Fibroblast of skin of right biceps (primary cell): ENCODE data around the gene CD2.
A peak's percentile ranks its signal among the peaks of the same experiment; 100 is the strongest.
"Not testable (repeated sequence)": the region's sequence is repeated elsewhere in the genome, so short reads cannot be mapped to it uniquely, and the experiment has no call there.

ENCODE experiments used
- DNase-seq: peaks from one replicate; pipeline ENCODE4 v3.0.0-alpha.2; 2013

Gene CD2

DNA sequence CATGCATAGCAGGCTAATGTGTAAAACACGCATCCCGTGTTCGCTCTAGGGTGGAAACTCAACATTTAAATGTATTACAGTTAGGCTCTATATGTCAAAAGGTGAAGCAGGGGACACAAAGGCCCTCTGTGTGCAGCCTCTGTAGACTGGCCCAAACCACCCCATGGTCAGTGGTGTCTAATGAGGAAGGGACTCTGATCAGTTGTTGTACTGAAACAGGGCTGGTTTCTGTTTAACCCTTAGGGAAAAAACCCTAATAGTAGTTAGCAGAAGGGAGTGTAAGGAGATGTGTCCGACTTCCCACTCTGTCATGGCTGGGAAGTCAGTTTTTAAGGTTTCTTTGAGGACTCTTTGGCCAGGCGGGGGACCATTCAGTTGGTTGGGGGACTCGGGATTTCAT is 21.5 kb upstream of the CD2 start:
- DNase-seq, result no peak

DNA sequence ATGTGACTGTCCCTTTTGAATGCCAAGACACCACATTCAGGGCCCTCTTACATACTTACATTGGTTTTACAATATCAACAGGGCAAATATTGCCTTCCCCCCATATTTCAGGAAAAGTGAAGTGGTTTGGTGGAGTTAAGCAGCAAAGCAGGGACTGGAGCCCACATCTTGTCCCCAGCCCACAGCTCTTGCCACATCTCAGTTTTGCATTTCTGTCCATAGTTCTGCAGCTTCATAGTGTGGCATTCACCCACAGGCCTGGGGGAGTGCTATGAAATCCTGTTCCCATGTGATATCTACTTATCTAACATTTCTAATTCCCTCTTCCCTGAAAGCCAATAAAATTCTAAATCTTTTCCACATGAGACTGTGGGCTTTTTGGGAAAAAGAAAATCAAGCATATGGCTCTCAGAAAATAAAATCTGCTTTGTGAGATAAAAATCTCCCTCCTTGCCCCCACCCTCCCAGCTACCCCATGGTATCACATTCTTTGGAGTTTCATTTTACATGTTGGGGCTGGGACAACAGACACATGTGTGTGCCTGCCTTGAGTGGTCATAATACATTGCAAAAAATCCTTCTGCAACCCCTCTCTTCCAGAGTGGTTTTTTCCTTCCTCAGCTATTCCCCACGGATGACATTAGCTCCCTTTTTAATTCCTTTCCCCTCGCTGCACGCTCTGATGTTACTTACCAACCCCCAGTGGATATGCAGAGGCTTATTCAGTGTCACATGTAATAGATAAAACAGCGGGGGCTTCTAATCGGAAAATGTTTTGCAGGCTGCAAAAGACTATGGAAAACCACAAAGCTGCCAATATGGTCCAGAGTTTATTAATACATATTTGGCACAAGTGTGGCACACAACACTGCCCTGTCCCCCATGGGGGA is 20.5 kb upstream of the CD2 start:
- DNase-seq, result no peak

DNA sequence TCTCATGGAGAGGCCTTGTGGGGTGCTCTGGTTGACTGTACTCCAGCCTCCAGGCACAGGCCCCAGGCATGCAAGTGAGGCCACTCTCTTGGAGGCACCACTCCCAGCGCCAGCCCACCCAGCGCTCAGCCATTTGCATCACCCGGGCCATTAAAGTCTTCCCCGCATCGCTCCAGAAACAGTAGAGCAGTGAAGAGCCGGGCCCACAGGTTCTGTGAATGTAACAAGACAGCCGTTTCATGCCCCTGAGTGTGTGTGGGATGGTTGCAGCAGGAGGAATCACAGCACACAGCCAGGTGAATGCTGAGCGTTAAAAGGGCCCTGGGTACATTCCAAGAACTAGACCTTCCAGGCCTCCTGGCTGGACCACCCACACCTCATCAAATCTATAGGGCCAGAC is 19.0 kb upstream of the CD2 start:
- no peak for DNase-seq

DNA sequence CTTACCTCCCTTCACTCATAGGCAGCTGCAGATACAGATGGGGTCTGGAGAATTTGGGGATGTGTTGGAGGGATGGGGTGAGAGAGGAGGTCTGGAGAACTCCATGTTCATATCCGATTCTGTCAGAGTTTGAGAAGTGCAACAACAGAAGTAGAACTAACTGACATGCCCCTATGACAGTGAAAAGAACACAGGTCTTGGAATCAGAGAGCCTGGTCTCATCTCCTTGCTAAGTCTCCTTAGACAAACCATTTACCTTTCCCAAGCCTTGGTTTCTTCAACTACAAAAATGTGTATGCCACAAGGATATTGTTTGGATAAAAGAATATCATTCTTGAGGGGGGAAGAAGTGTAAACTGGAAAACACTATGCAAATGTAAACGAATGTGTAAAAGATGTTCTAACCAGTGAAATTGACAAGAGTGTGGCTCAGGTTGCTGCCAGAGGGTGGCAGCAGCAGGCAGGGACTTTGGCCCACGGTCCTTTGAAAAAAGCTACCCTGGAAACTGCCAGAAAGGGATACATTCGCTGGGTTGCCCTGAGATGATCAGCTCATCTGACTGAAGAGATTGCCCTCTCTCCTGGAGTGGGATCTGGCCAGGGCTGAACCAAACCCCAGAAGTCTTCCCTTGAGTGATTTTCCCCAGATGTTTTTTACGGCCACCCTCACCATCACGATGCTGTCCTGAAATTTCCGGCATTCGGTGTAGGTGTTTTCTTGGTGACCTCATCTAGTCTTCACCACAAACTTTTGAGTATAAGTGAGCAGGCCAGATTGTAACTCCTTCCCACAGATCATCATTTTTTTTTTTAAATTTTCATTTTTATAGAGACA is 17.0 kb upstream of the CD2 start:
- peak; percentile 51 for DNase-seq

DNA sequence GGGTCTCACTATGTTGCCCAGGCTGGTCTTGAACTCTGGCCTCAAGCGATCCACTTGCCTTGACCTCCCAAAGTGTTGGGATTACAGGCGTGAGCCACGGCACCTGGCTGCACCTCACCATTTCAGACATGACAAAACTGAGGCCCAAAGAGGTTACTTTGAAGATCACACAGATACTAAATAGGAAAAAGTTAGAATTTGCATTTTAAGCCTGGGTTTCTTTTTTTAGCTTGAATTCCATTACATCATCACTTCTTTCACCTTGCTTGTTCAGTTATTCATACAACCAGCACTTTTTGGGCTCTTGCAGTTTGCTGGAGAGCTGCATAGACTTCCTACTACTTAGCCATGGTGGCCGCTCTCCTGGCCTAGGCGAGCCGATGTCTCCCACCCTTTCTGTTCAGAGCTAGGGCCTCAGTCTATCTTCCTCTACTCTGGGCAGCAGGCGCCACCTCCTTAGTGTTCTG is 16.3 kb upstream of the CD2 start:
- DNase-seq, result no peak

DNA sequence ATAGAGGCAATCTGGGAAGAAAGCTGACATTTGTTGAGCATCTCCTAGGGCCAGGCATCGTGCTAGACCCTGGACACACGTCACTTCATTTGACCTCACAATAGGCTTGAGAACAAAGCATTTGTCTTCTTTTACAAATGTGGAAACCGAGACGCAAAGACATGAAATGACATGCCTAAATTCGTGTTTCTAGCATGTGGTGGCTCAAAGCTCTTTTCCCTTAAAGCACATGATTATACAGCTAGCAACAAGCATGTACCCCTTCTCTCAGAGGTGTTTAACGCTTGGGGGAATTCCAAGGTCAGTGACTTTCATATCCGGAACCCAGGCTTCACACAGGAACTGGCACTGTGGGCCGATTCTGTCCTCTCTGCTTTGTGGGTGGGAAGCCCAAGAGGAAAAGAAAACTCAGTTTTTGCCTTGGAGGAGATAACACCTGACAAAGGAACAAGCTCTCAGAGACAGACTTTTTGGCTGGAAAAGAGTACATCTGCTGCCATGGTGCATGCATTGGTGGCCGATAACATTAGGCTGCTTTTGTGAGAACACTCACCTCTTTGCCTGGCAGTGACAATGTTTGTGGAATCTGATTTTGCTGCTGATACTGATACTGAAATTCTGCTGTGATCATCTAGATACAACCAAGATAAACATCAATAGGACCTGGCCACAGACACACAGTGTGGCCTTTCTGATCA is 15.4 kb upstream of the CD2 start:
- no peak for DNase-seq

DNA sequence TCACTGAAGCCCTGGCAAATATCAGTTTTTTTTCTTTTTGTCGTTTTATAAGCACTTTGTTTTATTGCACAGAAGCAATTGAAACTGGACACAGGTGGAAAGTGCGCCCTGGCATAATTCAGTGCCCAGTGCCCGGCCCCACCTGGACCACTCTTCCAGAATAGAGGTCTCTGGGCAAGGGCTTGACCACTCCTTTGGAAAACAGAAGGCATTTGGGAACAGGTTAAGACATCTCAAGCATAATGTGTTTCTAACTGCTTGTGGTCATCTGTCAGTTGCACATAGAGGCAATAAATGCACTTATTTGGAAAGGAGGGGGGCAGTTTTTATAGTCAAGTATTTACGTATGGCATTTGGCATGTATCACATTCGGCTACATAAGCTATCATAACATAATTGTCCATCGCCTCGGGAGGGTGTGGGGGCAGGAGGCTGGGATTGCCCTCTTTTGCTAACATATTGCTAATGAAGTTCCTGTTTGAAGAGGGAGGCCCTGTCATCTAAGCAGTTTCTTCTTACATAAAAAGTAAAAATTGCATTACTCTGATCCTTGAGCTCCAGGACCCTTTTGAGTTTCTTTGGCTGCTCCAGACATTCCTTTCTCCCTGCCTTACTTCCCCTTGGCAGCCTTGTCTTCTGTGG is 14.7 kb upstream of the CD2 start:
- no peak for DNase-seq

DNA sequence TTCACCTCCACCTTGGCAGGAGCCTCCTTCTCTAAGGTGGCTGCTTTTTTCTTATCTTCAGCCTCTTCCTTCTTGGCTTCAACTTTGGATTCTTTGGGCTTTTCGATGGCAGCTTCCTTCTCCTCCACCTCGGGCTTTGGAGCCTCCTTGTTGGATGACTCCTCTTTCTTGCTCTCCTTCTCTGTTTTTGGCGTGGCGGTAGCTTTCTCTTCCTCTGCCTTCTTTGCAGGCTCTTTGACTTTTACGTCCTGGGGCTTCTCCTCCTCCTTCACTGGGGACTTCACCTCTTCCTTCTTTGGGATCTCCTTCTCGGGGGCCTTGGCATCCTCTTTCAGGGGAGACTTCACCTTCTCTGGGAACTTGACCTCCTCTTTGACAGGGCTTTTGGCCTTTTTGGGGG is 13.9 kb upstream of the CD2 start:
- DNase-seq, result no peak

DNA sequence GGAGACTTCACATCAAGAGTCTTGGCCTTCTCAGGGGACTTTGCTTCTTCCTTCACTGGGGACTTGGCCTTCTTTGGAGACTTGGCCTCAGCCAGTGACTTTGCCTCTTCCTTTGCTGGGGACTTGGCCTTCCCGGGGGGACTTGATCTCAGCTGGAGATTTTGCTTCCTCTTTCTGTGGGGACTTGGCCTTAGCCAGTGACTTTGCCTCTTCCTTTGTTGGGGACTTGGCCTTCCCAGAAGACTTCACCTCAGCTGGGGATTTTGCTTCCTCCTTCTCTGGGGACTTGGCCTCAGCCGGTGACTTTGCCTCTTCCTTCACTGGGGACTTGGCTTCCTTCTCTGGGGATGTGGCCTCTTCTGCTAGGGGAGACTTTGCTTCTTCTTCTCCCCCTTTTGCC is 13.5 kb upstream of the CD2 start:
- no peak for DNase-seq

DNA sequence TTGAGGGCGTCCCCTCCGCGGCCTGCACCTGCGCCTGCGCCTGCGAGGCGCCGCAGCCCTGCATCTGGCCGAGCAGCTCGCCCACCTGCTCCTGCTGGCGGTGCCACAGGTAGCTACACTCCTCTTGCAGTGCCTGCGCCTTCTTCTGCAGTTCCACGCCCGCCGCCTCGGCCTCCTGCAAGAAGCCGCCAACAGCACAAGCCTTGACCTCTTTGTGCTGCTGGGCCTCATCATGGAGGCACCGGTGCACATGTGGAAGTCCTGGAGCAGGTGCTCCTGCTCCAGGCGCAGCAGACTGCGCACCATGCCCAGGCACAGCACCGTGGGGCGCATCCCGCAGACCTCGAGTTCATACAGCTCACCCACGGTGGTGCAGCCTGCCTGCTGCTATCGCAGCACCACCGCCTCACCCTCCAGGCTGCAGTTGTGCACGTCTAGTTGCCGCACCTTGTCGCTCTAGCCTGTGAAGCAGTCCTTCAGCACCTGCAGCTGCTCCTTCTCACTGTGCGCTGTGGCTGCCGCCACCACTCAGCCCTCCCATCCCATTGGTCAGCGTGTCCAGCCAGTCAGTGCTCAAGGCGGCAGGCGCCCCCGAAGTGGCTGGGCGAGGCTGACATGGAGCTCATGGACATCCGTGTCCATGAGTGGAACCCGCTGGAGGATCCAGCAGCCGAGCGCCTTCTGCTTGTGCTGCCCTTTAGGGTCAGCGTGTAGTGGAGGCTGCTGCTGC is 12.2 kb upstream of the CD2 start:
- no peak for DNase-seq

DNA sequence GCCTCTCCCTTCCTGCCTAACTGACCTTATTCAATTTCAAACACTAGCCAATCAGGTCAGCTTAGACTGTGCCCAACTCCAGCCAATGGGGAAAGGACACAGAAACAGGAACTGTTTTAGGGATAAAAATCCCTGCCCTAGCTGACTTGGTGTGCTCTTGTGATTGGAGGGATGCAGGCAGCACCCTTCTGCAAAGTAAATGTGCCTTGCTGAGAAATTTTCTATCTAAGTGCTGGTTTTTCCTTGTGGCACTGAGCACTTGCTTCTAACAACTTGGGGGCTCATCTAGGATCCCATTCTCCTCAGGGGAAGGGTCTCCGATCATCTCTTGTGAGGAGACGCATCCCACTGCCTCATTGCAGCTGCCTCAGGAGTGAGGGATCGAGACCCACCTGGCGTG is 10.7 kb upstream of the CD2 start:
- DNase-seq, result no peak

DNA sequence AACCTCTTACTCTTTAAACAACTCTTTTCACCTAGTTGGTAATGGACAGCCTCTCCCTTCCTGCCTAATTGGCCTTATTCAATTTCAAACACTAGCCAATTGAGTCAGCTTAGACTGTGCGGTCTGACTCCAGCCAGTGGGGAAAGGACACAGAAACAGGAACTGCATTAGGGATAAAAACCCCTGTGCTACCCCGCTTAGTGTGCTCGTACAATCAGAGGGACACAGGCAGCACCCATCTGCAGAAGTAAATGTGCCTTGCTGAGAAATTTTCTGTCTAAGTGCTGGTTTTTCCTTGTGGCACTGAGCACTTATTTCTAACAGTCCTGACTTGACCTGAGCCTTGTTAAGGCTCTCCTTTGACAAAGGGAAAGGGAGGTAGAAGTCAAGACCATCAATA is 6.0 kb upstream of the CD2 start:
- no peak for DNase-seq

DNA sequence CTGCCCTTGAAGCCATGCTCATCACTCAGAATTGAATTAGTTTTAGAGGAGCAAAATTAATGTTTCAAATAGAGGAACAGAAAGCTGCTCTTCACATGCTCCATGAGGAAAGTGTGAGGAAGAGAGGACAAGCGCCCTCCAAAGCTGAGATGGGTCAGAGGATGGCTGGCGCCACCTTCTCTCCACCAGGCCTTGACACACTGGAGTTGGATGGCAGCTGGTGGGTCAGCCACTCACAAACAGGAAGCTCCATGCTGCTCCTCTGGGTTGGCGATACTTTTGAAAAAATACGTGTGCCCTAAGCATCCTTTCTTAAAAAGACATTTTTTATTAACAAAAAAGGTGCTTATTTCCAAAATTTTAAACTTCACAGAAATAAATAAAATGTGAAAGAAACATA is 3.1 kb upstream of the CD2 start:
- no peak for DNase-seq

DNA sequence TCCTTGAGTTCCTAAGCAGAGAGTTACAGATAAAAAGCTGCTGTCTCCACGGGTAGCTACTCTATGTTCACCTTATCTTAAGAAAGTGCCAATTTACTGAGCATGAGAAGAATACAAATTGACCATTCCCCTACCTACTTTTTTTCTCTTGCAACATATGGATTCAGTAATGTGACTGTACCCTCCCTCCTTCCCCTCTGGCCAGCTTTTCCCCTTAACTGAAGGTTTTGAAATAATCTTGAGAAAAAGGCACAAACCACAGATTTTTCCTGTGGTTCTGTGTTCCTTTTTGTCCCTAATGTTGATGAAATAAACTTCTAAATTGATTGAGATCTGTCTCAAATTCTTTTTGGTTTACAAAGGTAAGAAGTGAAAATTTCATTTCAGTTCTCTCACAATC is 2.6 kb upstream of the CD2 start:
- no peak for DNase-seq

DNA sequence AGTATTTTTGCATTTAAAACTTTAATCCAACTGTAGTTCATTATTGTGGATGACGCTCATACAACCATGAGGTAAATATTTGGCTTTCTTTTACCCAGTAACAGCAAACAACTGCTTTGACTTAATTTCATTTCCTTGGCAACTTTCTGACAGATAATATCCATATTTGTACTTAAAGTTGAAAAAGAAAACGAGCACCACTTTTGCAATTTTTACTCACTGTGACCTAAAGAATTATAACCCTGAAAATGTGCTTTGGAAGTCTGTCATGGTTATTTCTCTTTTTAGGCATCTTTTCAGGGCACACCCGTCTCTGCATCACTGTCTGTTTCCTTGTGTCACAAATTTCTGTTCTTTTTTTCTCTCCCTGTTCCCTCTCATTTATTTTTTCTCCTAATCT is 918 bp upstream of the CD2 start:
- DNase-seq, result no peak

DNA sequence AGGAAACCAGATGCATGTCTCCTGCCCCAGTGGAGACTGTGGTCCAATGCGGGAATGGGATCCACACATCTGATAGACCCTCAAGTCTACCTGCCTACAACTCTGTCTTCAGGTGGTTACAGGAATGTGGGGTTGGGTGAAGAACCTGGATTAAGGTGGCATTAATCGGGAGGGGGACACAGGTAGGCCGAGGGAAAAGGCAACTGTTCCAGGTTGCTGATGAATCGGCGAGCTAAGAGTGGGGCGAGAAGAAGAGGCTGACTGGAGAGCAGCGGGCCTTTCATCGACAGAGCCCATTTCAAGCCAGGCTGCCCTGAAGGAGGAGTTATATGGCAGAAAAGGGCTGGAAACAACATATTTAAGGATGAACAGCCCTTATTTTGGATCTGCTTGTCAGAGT is 836 bp downstream of the CD2 start:
- DNase-seq, result no peak

DNA sequence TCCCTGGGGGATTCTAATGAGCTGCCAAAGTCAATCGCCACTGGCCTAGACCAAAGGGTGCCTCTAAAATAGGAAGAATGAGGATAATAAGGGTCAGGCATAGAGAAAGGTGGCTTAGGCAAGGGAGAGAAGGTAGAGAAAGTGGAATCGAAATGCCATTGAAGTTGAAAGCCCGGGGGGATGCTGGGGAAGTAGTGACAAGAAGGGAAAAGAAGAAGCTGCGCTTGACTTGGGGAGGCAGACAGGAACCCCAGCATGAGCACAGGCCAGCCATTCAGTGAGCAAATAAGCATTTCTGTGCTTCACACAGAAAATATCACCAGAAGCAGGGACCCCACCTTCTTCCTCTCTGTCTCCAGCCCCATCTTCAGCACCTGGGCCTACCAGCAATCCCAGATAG is 1.5 kb downstream of the CD2 start:
- no peak for DNase-seq

DNA sequence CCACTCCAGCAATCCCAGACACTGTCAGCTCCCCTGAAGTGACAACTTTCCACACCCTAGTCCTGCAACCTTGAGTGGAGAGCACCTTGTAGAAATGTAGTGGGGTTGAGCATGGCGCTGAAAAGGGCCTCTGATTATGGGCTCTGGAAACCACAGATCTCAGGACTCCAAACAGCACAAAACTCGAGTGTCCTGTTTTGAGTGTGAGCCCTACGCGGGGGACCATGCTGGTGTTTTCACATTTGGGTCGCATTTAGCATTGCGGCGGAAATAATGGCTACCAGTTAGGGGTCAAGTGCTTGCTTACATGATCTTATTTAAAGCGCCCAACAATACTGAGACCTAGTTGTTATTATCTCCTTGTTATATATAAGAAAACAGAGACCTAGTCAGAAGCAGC is 1.9 kb downstream of the CD2 start:
- DNase-seq, result not testable (repeated sequence)

DNA sequence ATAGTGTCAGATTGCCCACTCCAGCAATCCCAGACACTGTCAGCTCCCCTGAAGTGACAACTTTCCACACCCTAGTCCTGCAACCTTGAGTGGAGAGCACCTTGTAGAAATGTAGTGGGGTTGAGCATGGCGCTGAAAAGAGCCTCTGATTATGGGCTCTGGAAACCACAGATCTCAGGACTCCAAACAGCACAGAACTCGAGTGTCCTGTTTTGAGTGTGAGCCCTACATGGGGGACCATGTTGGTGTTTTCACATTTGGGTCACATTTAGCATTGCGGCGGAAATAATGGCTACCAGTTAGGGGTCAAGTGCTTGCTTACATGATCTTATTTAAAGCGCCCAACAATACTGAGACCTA is 4.2 kb downstream of the CD2 start:
- DNase-seq, result not testable (repeated sequence)

DNA sequence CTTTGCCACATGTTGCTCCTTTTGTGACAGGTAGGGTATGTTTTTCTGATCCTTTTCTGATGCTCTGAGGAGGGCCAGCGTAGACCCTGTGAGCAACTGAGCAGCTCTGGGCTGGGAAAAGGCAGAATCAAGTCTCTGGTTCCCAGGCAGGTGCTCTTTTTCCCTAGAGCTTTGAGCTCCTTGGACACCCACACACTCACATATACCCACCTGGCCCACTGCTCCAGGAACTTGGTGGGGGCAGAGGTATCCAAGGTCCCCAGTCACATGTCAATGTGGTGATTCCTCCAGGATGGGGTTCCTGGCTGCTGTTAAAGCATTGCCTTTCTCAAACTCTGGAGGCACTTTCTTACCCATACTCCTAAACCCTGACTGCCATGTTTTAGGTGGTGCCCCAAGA is 5.4 kb downstream of the CD2 start:
- DNase-seq, result no peak

DNA sequence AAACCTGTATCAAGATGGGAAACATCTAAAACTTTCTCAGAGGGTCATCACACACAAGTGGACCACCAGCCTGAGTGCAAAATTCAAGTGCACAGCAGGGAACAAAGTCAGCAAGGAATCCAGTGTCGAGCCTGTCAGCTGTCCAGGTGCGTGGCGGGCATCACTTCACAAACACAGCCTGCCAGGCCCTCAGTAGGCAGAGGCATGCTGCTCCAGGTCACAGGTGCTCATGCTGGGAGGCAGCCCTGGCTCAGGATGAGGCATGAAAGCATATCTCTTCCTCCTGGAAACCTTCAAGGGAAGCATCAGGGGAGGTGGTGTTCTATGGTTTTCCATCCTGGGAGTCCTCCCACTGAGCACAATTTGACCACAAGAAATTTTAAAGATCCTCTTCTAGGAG is 6.3 kb downstream of the CD2 start:
- no peak for DNase-seq

DNA sequence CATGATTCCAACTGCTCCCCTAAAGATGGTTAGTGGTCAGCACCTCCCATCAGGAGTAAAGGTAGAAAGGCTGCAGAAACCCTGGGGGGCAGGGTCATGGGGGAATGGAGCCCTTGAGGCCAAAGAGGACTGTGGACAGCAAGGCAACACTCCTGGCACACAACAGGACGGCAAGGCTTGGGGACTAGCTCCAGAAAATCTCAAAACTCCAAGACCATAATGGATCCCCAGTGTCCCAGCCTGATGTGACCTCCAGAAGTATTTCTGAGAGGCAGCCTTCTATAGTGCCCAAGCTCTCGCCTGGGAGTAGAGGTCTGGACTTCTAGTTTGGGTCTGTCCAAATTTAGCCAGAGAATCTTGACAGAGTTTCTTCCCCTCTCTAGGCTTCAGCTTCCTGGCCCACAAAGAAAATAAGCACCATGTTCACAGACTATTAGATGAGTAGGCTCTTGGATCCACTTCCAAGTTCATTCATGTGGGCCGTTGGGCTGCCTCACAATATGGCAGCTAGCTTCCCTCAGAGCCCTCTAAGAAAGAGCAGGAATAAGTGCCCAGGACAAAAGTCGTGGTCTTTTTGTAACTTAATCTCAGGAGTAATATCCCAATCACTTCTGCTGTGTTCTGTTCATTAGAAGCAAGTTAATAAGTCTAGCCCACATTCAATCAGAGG is 6.9 kb downstream of the CD2 start:
- DNase-seq, result no peak
